GM12878 (cell line): ENCODE data around the gene MYH9.

ENCODE experiments used
- NRF1 ChIP-seq: conservative IDR thresholded peaks from 2 replicates; pipeline ENCODE4 v1.6.1; 2011; ENCODE audit warnings: mild to moderate bottlenecking, low read depth, low read length, improper control_type of control experiment
- TF ChIP-seq, protein P1 (sequence below): IDR thresholded peaks from 2 replicates; pipeline ENCODE4 v1.6.1; 2012; ENCODE audit warnings: low read depth, low read length, improper control_type of control experiment
- TF ChIP-seq, protein P2 (sequence below), 3 experiments: IDR thresholded peaks in 2 of 3; conservative IDR thresholded peaks in 1 of 3; 2 replicates each; pipeline ENCODE4 v1.5.1; 2011; ENCODE audit warnings: low read depth in 3 of 3, low read length in 3 of 3, mild to moderate bottlenecking in 3 of 3, control low read depth in 2 of 3, moderate library complexity in 2 of 3, inconsistent platforms in 1 of 3, mixed read lengths in 1 of 3; ENCODE audit not compliant: control insufficient read depth in 2 of 3, insufficient read depth in 1 of 3; ENCODE audit errors: extremely low read depth in 1 of 3

DNA sequence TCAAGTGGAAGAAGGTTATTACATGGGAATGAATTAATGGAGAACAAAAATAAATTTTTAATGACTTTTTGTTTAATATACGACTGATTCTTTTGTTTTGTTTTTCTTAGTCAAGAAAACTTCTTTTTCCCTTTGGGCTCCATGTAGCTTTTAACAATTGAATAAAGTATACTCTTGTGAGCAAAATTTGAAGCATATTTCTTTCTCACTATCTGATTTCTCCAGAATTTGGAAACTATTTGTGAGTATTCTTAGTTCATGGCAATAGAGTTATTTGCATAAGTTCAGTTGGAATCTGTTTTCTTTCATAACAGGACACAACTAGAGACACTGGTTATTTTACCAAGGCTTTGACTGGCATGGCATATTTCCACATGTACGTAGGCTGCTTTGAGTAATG lies 138.6 kb downstream of the MYH9 start:
- TF ChIP-seq, protein P1, sequence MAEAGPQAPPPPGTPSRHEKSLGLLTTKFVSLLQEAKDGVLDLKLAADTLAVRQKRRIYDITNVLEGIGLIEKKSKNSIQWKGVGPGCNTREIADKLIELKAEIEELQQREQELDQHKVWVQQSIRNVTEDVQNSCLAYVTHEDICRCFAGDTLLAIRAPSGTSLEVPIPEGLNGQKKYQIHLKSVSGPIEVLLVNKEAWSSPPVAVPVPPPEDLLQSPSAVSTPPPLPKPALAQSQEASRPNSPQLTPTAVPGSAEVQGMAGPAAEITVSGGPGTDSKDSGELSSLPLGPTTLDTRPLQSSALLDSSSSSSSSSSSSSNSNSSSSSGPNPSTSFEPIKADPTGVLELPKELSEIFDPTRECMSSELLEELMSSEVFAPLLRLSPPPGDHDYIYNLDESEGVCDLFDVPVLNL = no peak
- TF ChIP-seq, protein P2, sequence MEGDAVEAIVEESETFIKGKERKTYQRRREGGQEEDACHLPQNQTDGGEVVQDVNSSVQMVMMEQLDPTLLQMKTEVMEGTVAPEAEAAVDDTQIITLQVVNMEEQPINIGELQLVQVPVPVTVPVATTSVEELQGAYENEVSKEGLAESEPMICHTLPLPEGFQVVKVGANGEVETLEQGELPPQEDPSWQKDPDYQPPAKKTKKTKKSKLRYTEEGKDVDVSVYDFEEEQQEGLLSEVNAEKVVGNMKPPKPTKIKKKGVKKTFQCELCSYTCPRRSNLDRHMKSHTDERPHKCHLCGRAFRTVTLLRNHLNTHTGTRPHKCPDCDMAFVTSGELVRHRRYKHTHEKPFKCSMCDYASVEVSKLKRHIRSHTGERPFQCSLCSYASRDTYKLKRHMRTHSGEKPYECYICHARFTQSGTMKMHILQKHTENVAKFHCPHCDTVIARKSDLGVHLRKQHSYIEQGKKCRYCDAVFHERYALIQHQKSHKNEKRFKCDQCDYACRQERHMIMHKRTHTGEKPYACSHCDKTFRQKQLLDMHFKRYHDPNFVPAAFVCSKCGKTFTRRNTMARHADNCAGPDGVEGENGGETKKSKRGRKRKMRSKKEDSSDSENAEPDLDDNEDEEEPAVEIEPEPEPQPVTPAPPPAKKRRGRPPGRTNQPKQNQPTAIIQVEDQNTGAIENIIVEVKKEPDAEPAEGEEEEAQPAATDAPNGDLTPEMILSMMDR (IDR thresholded peaks at IDR 0.05 in 2 of 3, conservative IDR thresholded peaks at IDR 0.05 in 1 of 3; ENCODE audit: control insufficient read depth in 2 of 3, extremely low read depth in 1 of 3, insufficient read depth in 1 of 3, low read depth in 3 of 3, low read length in 3 of 3) = no peak
- no peak for TF ChIP-seq NRF1
